Muscle layer of colon (tissue), 2 donors: ENCODE data around the gene CBR4.
"Not testable (repeated sequence)": the region's sequence is repeated elsewhere in the genome, so short reads cannot be mapped to it uniquely, and the experiment has no call there.

Experiments used
- H3K27ac ChIP-seq: one replicate; pipeline ENCODE4 v1.7.0; 2013; ENCODE audit warnings: low read depth, mild to moderate bottlenecking, low read length, moderate library complexity
- H3K27me3 ChIP-seq, 2 donors: one replicate each; pipeline ENCODE4 v1.7.0; 2013; ENCODE audit warnings: low read length in 2 of 2, mild to moderate bottlenecking in 2 of 2; ENCODE audit not compliant: insufficient read depth in 2 of 2, control insufficient read depth in 1 of 2
- H3K36me3 ChIP-seq: one replicate; pipeline ENCODE4 v1.7.0; 2013; ENCODE audit warnings: mild to moderate bottlenecking, low read length; ENCODE audit not compliant: insufficient read depth
- H3K4me1 ChIP-seq: one replicate; pipeline ENCODE4 v1.7.0; 2013; ENCODE audit warnings: mild to moderate bottlenecking, low read length; ENCODE audit not compliant: insufficient read depth
- H3K4me3 ChIP-seq, 2 donors: one replicate each; pipeline ENCODE4 v1.7.0; 2013; ENCODE audit warnings: low read length in 2 of 2, low read depth in 1 of 2, mild to moderate bottlenecking in 1 of 2, moderate library complexity in 1 of 2
- H3K9ac ChIP-seq: one replicate; pipeline ENCODE4 v1.7.0; 2013; ENCODE audit warnings: low read length
- H3K9me3 ChIP-seq: one replicate; pipeline ENCODE4 v1.7.0; 2013; ENCODE audit warnings: mild to moderate bottlenecking, low read length
- donor health status: abdominal sarcoma.
- donor health status: Adenocarcinoma of cecum.

CBR4 gene

DNA sequence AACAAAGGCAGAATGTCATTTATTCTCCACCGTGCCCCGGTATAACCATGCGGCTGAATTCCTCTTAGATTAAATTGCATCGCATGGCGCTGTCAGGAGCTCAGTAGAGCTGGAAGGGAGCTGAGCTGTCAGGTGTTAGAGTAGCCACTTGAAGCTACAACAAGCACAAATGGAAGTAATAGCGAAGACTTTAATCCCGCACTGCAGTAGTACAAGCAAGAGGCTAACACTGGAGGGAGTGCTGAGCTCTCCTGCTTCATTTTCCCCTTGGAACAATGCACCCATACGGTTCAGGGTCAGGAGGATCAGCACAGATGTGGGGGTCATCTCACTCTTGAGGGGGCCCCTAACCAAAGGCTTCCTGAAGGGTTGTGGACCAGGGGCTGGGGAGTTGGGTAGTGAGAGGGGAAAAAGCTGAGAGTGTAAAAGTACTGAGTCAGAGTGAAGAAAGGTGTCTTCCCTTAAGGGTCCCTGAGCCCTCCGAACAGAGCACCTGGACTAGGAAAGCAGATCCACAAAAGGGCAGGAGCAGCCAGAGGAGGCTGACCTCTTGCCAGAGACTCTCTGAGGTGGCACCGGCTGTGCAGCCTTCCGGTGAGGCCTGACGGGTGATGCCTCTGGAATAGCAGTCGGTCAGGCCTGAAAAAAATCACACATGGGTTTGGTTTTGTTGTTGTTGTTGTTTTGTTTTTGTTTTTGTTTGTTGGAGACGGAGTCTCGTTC, 36.0 kb upstream of the CBR4 start:
- no peaks in the 10 kb centered on the region for H3K27me3 ChIP-seq
- H3K4me1 ChIP-seq, result no peaks in the 10 kb centered on the region
- no peaks in the 10 kb centered on the region for H3K36me3 ChIP-seq
- no peak overlapping the region for H3K27ac ChIP-seq
- no peaks in the 10 kb centered on the region for H3K9me3 ChIP-seq
- H3K4me3 ChIP-seq, result no peak overlapping the region
- no peak overlapping the region for H3K9ac ChIP-seq

DNA sequence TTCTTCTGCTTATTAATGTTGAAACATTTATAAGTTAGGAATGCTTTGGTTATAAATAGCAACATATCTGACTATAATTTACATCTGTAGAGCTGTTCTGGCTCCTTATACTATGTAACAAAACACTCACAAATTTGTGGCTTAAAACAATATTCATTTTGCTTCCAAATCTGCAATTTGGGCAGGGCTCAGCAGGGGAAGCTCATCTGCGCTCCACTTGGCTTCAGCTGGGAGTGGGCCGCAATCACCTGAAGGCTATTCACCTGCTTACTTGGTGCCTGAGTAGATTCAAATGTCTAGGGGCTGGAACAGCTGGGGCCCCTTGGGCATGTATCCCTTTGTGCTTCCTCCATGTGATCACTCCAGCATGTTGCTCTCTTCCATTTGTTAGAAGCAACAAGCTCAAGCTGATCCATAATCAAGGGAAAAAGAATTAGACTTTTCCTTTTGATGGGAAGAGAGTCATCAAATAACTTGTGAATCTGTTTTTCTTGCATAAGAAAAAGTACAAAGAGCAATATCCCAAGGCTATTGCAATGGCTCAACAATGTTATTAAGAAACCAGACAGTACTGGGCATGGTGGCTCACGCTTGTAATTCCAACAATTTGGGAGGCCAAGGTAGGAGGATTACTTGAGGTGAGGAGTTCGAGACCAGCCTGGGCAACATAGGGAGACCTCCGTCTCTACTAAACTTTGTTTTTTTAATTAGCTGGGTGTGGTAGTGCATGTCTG, 34.8 kb upstream of the CBR4 start:
- H3K4me1 ChIP-seq, result no peaks in the 10 kb centered on the region
- H3K36me3 ChIP-seq, result no peaks in the 10 kb centered on the region
- no peaks in the 10 kb centered on the region for H3K27me3 ChIP-seq
- no peak overlapping the region for H3K4me3 ChIP-seq
- H3K27ac ChIP-seq, result no peak overlapping the region
- no peaks in the 10 kb centered on the region for H3K9me3 ChIP-seq
- no peak overlapping the region for H3K9ac ChIP-seq

DNA sequence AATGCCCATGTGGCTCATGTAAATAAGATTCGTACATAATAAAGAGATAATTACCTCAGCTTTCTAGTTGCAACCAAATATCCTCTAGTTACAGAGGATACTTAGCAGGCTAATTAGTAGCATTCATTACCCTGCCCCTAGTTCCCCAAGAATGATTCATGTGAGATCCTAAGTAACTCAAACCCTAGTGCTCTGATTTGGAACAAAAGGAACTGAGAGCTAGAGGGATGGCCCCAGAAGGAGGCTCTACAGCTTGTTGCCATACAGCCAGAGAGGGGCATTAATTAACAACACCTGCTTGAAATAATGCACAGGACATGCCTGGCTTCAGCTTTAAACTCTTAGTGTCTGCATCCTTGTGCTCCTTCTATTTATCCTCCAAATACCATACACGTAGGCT, 32.6 kb upstream of the CBR4 start:
- H3K27ac ChIP-seq, result no peak overlapping the region

DNA sequence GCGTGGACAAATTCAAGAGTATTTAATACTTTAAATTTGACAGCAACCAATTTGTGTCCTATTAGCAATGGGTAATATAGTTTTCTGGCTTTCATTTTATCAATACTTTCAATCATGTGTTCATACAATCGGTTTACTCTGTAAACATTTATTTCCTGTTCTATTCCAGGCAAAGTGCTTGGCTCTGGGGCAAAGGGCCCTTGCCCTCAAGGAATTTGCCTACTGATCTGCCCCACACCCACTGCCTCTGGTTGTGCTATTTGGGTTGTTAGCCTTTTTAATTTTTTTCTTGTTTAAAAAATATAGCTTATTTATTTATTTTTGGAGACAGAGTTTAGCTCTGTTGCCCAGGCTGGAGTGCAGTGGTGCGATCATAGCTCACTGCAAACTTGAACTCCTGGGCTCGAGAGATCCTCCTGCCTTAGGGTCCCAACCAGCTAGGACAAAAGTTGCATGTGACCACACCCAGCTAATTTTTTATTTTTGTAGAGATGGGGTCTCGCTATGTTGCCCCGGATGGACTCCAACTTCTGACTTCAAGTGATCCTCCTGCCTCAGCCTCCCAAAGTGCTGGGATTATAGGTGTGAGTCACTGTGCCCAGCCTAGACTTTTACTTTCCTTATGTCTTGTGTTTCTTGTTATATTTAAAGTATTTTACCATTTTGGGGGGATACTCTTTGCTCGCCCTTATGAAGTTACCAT, 30.7 kb upstream of the CBR4 start:
- H3K27ac ChIP-seq, result no peak overlapping the region
- no peak overlapping the region for H3K4me3 ChIP-seq
- no peaks in the 10 kb centered on the region for H3K27me3 ChIP-seq
- no peaks in the 10 kb centered on the region for H3K9me3 ChIP-seq
- no peaks in the 10 kb centered on the region for H3K4me1 ChIP-seq
- no peak overlapping the region for H3K9ac ChIP-seq
- no peaks in the 10 kb centered on the region for H3K36me3 ChIP-seq

More for the DNA sequence above, 32.6 kb upstream of the CBR4 start:
- no peaks in the 10 kb centered on the region for H3K4me1 ChIP-seq
- H3K4me3 ChIP-seq, result no peak overlapping the region
- no peaks in the 10 kb centered on the region for H3K27me3 ChIP-seq
- no peaks in the 10 kb centered on the region for H3K9me3 ChIP-seq
- no peaks in the 10 kb centered on the region for H3K36me3 ChIP-seq
- no peak overlapping the region for H3K9ac ChIP-seq

DNA sequence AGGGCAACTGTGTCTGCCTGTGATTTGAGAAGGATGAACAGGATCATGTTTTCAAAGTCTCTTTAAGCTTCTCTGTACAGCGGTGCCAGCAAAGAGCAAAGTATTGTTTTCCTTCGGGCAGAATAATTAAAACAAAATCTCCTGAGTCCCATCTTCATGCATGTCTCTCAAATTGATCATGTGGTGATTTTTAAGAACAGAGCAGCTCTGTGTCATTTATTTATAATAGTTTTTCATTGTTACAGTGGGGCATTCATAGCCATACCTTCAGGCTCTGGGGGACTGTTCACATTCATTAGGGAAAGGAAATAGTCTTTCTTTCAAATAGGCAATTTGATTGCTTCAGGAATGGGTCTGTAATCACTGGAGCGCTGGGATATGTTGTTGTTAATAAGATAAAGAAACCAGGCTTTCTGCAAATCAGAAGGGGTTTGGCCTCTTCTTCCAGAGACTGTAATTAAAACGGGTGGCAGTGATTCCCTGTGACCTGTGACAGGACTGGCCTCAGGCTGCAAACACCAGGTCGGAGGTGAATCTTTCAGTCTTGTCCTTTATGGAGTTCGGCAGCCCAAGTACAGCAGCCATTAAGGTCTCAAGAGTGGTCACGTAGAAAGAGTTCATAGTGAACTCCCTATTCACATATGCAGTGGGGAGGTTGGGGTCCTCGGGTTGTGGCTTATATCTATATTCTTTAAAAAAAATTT, 29.3 kb upstream of the CBR4 start:
- H3K27me3 ChIP-seq, result no peaks in the 10 kb centered on the region
- no peak overlapping the region for H3K9ac ChIP-seq
- H3K4me3 ChIP-seq, result no peak overlapping the region
- no peaks in the 10 kb centered on the region for H3K36me3 ChIP-seq
- no peak overlapping the region for H3K27ac ChIP-seq
- H3K4me1 ChIP-seq, result no peaks in the 10 kb centered on the region
- no peaks in the 10 kb centered on the region for H3K9me3 ChIP-seq

DNA sequence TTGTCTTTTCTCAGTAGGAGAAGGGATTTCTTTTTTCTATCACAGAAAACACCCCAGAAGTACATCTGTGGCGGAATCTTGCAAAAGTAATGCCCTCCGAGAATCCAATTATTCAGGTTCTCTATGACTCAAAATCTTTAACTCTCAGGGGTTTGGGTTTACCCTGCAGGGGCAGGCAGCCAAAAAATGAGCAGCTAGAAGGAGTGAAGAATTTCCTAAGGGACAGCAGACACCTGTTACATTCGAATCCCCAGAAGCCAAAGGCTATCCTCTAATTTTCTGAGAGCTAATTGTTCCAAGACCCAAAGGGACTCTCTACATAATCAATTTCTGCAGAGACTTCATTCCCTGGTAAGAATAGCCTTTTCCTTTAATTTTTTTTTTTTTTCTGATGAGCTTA, 27.5 kb upstream of the CBR4 start:
- Histone ChIP-seq H3K4me1 (no peaks in the 10 kb centered on the region), H3K4me3 (no peak overlapping the region), H3K36me3 (no peaks in the 10 kb centered on the region), H3K9me3 (no peaks in the 10 kb centered on the region), H3K27me3 (no peaks in the 10 kb centered on the region), H3K27ac (no peak overlapping the region), H3K9ac (no peak overlapping the region)

DNA sequence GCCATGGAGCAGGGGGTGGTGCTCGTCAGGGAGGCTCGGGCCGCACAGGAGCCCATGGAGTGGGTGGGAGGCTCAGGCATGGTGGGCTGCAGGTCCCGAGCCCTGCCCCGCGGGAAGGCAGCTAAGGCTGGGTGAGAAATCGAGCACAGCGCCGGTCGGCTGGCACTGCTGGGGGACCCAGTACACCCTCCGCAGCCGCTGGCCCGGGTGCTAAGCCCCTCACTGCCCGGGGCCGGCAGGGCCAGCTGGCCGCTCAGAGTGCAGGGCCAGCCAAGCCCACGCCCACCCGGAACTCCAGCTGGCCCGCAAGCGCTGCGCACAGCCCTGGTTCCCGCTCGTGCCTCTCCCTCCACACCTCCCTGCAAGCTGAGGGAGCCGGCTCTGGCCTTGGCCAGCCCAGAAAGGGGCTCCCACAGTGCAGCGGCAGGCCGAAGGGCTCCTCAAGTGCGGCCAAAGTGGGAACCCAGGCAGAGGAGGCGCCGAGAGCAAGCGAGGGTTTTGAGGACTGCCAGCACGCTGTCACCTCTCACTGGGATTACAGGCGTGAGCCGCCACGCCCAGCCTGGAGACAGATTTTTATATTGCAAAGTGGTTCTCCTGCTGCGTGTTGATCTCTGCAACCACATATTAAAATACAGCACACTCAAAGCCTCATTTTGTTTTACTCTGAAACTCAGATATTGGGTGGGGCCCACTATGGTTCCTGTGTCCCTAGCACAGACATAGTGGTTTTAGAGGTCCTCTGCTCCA, 26.0 kb upstream of the CBR4 start:
- H3K27ac ChIP-seq, H3K9ac ChIP-seq, H3K27me3 ChIP-seq, H3K4me1 ChIP-seq, H3K36me3 ChIP-seq, H3K9me3 ChIP-seq, H3K4me3 ChIP-seq: not testable (repeated sequence)

DNA sequence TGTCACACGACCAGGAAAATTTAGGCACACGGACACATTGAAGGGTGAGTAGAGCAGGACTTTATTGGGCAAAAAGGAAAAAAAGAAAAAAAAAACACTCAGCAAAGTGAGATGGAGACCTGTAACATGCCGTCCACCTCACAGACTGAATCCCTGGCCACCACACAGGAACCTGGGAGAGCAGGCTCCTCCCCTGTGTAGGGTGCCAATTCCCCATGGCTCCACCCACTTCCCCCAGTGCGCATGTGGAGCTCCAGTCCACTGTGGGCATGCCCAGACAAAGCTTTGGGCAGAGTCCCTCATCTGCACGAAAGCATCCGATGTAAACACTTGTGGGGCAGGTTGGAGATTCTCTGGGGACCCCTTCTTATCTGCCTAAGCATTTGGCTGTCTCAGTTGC, 23.6 kb upstream of the CBR4 start:
- Histone ChIP-seq H3K9ac (no peak overlapping the region), H3K36me3 (no peaks in the 10 kb centered on the region), H3K27me3 (no peaks in the 10 kb centered on the region), H3K27ac (no peak overlapping the region), H3K9me3 (no peaks in the 10 kb centered on the region), H3K4me1 (no peaks in the 10 kb centered on the region), H3K4me3 (no peak overlapping the region)

DNA sequence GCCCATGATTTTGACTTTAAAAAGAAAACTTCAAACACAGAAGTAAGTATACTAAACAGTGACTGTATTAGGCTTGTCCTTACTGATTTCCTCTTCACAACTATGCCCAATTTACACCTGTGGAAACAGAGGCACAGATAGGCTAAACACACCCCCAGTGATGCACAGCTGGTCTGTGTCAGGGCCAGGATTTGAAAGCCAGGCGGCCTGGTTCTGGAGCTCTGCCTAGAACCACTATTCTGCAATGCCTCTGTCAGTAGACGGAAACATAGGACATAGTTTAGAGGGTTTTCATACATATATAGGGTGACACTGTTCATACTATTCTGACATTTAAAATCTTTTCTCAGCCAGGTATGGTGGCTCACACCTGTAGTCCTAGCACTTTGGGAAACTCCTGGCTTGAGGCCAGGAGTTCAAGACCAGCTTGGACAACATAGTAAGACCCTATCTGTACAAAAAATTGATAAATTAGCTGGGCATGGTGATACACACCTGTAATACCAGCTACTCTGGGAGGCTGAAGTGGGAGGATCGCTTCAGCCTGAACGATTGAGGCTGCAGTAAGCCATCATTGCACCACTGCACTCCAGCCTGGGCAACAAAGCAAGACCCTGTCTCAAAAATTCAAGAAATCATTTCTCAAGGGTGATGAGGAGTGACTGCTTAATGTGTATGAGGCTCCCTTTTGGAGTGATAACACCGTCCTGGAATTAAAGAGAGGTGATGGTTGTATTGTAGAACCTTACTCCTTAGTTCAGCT, 23.0 kb upstream of the CBR4 start:
- no peaks in the 10 kb centered on the region for H3K27me3 ChIP-seq
- H3K27ac ChIP-seq, result no peak overlapping the region
- no peaks in the 10 kb centered on the region for H3K36me3 ChIP-seq
- no peaks in the 10 kb centered on the region for H3K4me1 ChIP-seq
- H3K4me3 ChIP-seq, result no peak overlapping the region
- H3K9me3 ChIP-seq, result no peaks in the 10 kb centered on the region
- H3K9ac ChIP-seq, result no peak overlapping the region

DNA sequence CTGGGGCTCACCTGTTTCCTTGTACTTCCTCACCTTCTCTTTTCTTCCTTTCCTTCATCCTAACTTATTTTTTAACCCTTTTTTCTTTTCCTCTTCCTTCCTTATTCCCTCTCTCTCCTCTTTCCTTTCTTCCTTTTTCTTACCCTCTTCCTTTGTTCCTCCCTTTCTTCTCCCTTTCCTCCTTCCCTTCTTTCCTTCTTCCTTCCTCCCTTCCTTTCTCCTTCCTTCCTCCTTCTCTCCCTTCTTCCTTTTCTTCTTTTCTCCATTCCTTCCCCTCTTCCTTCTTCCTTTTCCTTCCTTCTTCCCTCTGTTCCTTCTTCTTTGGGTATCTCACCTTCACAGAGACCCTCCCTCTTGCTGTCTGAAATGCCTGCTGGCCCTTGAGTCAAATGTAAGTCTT, 22.1 kb upstream of the CBR4 start:
- H3K9ac ChIP-seq, result no peak overlapping the region
- H3K9me3 ChIP-seq, result no peaks in the 10 kb centered on the region
- no peaks in the 10 kb centered on the region for H3K36me3 ChIP-seq
- H3K27ac ChIP-seq, result no peak overlapping the region
- no peaks in the 10 kb centered on the region for H3K4me1 ChIP-seq
- no peaks in the 10 kb centered on the region for H3K27me3 ChIP-seq
- no peak overlapping the region for H3K4me3 ChIP-seq
